ENCODE results near the gene SLC6A6. TPM values are rescaled to one million over a fixed set of nuclear protein-coding genes. Genes with fewer than 3 reads are reported as not detected.

Gene SLC6A6
- total RNA-seq, 1 donor = 33.2 TPM

- no peak overlapping the region for H3K4me3 ChIP-seq (ENCODE audit: low read depth, low read length)
- no peak for TF ChIP-seq CTCF (IDR thresholded peaks at IDR 0.05; ENCODE audit: insufficient read depth, low read depth, low read length)
- DNase-seq (ENCODE audit: low read depth) = no peak
Measured at GRCh38 chr3:14397046-14397445, 5.4 kb upstream of the SLC6A6 start.

GRCh38 chr3:14397531-14397930, 4.9 kb upstream of the SLC6A6 start:
- no peak for TF ChIP-seq CTCF (IDR thresholded peaks at IDR 0.05; ENCODE audit: insufficient read depth, low read depth, low read length)
- no peak overlapping the region for H3K4me3 ChIP-seq (ENCODE audit: low read depth, low read length)
- DNase-seq (ENCODE audit: low read depth) = no peak

- no peak overlapping the region for H3K4me3 ChIP-seq (ENCODE audit: low read depth, low read length)
- DNase-seq (ENCODE audit: low read depth) = no peak
- no peak for TF ChIP-seq CTCF (IDR thresholded peaks at IDR 0.05; ENCODE audit: insufficient read depth, low read depth, low read length)
Measured at GRCh38 chr3:14397940-14398796, 4.2 kb upstream of the SLC6A6 start.

- H3K4me3 ChIP-seq (ENCODE audit: low read depth, low read length) = no peak overlapping the region
- DNase-seq (ENCODE audit: low read depth) = no peak
- TF ChIP-seq CTCF (IDR thresholded peaks at IDR 0.05; ENCODE audit: insufficient read depth, low read depth, low read length) = no peak
Measured at GRCh38 chr3:14398797-14399106, 3.7 kb upstream of the SLC6A6 start.

- no peak for DNase-seq (ENCODE audit: low read depth)
- H3K4me3 ChIP-seq (ENCODE audit: low read depth, low read length) = peak overlapping the region; percentile 85
- TF ChIP-seq CTCF (IDR thresholded peaks at IDR 0.05; ENCODE audit: insufficient read depth, low read depth, low read length) = no peak
Measured at GRCh38 chr3:14401692-14402303, 608 bp upstream of the SLC6A6 start.

- peak overlapping the region; percentile 85 for H3K4me3 ChIP-seq (ENCODE audit: low read depth, low read length)
- DNase-seq (ENCODE audit: low read depth) = peak; percentile 19
- TF ChIP-seq CTCF (IDR thresholded peaks at IDR 0.05; ENCODE audit: insufficient read depth, low read depth, low read length) = no peak
Measured at GRCh38 chr3:14403619-14404155, 1.3 kb downstream of the SLC6A6 start.

All from fibroblast of villous mesenchyme (primary cell).